HEK293 (cell line): Measurements from ENCODE around the gene HK3.

Experiments used
- CTCF ChIA-PET: fragments of 350-600 bp; formaldehyde crosslinking; extraction: SDS; loops from one replicate; lab custom pipeline; 2021; ENCODE audit warnings: antibody characterized with exemption; lab: Yijun Ruan, JAX
- POLR2A ChIA-PET: fragments of 300-600 bp; formaldehyde crosslinking; extraction: SDS; loops from one replicate; lab custom pipeline; 2020; ENCODE audit warnings: antibody characterized with exemption, inconsistent platforms; lab: Yijun Ruan, JAX
- H3K27ac ChIP-seq: fragments of 200-500 bp; sonication (Bioruptor generic); 2 replicates; pipeline ENCODE4 v1.5.1; 2014; ENCODE audit warnings: low read depth, low read length, control low read depth, inconsistent platforms; ENCODE audit errors: extremely low read depth
- H3K36me3 ChIP-seq, 2 experiments: fragments of 200-500 bp in 1 of 2; sonication (Bioruptor generic) in 1 of 2; 1 replicate in 1 of 2; 2 replicates in 1 of 2; pipeline ENCODE4 v1.5.1; 2014 to 2017; ENCODE audit warnings: inconsistent platforms in 2 of 2, low read length in 2 of 2; ENCODE audit not compliant: control insufficient read depth in 2 of 2, insufficient read depth in 1 of 2
- H3K4me1 ChIP-seq: fragments of 200-500 bp; sonication (Bioruptor generic); 2 replicates; pipeline ENCODE4 v1.5.1; 2014; ENCODE audit warnings: mild to moderate bottlenecking, low read length, inconsistent platforms; ENCODE audit not compliant: control insufficient read depth, insufficient read depth
- H3K4me3 ChIP-seq: 2 replicates; pipeline ENCODE4 v1.5.1; 2011; ENCODE audit warnings: low read depth, mild to moderate bottlenecking, control low read depth, low read length, moderate library complexity
- H3K9me3 ChIP-seq: fragments of 200-500 bp; sonication (Bioruptor generic); 2 replicates; pipeline ENCODE4 v1.5.1; 2014; ENCODE audit warnings: low read depth, low read length, inconsistent platforms; ENCODE audit not compliant: control insufficient read depth, insufficient read depth
- BCL11A ChIP-seq: fragments of 450-650 bp; formaldehyde crosslinking; IDR thresholded peaks from 2 replicates; pipeline ENCODE4 v1.5.1; 2016; ENCODE audit warnings: low read depth, missing biosample characterization, missing genetic modification characterization
- OSR2 ChIP-seq: fragments of 450-650 bp; formaldehyde crosslinking; IDR thresholded peaks from 2 replicates; pipeline ENCODE4 v1.5.1; 2016; ENCODE audit warnings: missing biosample characterization, missing genetic modification characterization
- PRDM1 ChIP-seq: fragments of 450-650 bp; formaldehyde crosslinking; IDR thresholded peaks from 2 replicates; pipeline ENCODE4; 2016; ENCODE audit warnings: missing biosample characterization, missing genetic modification characterization
- PRDM6 ChIP-seq: fragments of 450-650 bp; formaldehyde crosslinking; IDR thresholded peaks from 2 replicates; pipeline ENCODE4 v1.5.1; 2017; ENCODE audit warnings: missing biosample characterization, missing genetic modification characterization
- ZBTB20 ChIP-seq: fragments of 450-650 bp; formaldehyde crosslinking; IDR thresholded peaks from 2 replicates; pipeline ENCODE4 v1.5.1; 2016; ENCODE audit warnings: missing biosample characterization, missing genetic modification characterization
- ZBTB8A ChIP-seq: fragments of 450-650 bp; formaldehyde crosslinking; IDR thresholded peaks from 2 replicates; pipeline ENCODE4 v1.5.1; 2016; ENCODE audit warnings: missing biosample characterization, missing genetic modification characterization
- ZEB2 ChIP-seq: fragments of 450-650 bp; formaldehyde crosslinking; IDR thresholded peaks from 2 replicates; pipeline ENCODE4 v1.5.1; 2016; ENCODE audit warnings: missing biosample characterization, missing genetic modification characterization
- ZFHX2 ChIP-seq: fragments of 450-650 bp; formaldehyde crosslinking; conservative IDR thresholded peaks from 2 replicates; pipeline ENCODE4 v1.5.1; 2016; ENCODE audit warnings: missing biosample characterization, missing genetic modification characterization
- ZNF184 ChIP-seq: fragments of 450-650 bp; IDR thresholded peaks from 2 replicates; pipeline ENCODE4 v1.5.1; 2018; ENCODE audit warnings: missing biosample characterization, mild to moderate bottlenecking, missing genetic modification characterization
- ZNF473 ChIP-seq: fragments of 450-650 bp; formaldehyde crosslinking; IDR thresholded peaks from 2 replicates; pipeline ENCODE4 v1.5.1; 2017; ENCODE audit warnings: missing biosample characterization, missing genetic modification characterization
- ZNF639 ChIP-seq: fragments of 450-650 bp; formaldehyde crosslinking; IDR thresholded peaks from 2 replicates; pipeline ENCODE4 v1.5.1; 2016; ENCODE audit warnings: missing biosample characterization, missing genetic modification characterization

The HK3 gene

GRCh38 chr5:176831425-176831824, 67.7 kb downstream of the HK3 start:
- Histone ChIP-seq H3K4me3 (no peak overlapping the region), H3K36me3 (no peaks in the 10 kb centered on the region), H3K9me3 (no peaks in the 10 kb centered on the region), H3K4me1 (no peaks in the 10 kb centered on the region), H3K27ac (no peak overlapping the region)
- POLR2A ChIA-PET = no interaction called here
- CTCF ChIA-PET = interaction anchor here (0.6 kb wide), 1 partner anchor 34 kb away, joined by 3 read pairs; no protein-coding TSS in a partner anchor
- TF ChIP-seq PRDM1 (tag by site-specific recombination) (peak; percentile 85), PRDM6 (tag by site-specific recombination) (no peak)

- CTCF ChIA-PET = interaction anchor here (0.6 kb wide), 1 partner anchor 35 kb away, joined by 3 read pairs; no protein-coding TSS in a partner anchor
Measured at GRCh38 chr5:176830995-176831423, 68.1 kb downstream of the HK3 start.

More at GRCh38 chr5:176830995-176831423, 68.1 kb downstream of the HK3 start:
- no peak for TF ChIP-seq ZEB2 (tag by site-specific recombination)
- TF ChIP-seq ZBTB8A (tag by site-specific recombination) = peak; percentile 52
- TF ChIP-seq ZNF184 (tag by site-specific recombination) = no peak
- TF ChIP-seq ZFHX2 (tag by site-specific recombination) = peak; percentile 26; the same call in 1 of the 2 replicates
- 0 out of 2 replicates have a peak, but pooled peaks have one; percentile 44 for TF ChIP-seq OSR2
- no peak for TF ChIP-seq ZNF639 (tag by site-specific recombination)
- no peak for TF ChIP-seq ZNF473
- TF ChIP-seq ZBTB20 (tag by site-specific recombination) = no peak
- no peak for TF ChIP-seq BCL11A (tag by site-specific recombination)
- no peaks in the 10 kb centered on the region for H3K4me1 ChIP-seq
- H3K9me3 ChIP-seq = no peaks in the 10 kb centered on the region
- POLR2A ChIA-PET = no interaction called here
- H3K27ac ChIP-seq = no peak overlapping the region
- H3K36me3 ChIP-seq = no peaks in the 10 kb centered on the region
- H3K4me3 ChIP-seq = no peak overlapping the region
